NCI-H82 treated with DMSO at 0.1 percent for 48 hours (cell line): ENCODE data around the gene TMEM132D.

Experiments
- DNase-seq: peaks from one replicate; lab custom pipeline; 2025; ENCODE audit not compliant: unreplicated experiment; lab: John Stamatoyannopoulos, UW

TMEM132D gene

DNA sequence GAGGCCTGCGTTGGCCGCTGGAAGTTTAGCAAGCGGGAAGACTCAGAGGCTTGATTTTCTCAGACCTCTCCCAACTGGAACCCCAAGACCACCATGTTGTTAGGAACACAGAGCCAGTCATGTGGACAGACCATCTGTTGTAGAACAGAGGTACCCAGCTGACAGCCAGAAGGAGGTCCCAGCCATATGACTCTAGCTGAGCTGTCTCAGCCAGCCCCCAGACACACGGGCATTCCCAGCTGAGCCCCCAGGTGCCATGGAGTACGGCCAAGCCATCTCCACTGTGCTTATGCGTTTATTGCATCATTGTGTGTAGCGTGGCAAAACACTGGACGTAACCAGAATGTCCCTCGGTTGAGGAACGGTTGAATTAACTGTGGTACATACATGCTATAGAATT is 421.9 kb downstream of the TMEM132D start:
- no peak for DNase-seq

GRCh38 chr12:129470196-129470595 is 433.6 kb downstream of the TMEM132D start:
- no peak for DNase-seq

GRCh38 chr12:129467726-129468125 is 436.1 kb downstream of the TMEM132D start:
- DNase-seq = no peak

DNA sequence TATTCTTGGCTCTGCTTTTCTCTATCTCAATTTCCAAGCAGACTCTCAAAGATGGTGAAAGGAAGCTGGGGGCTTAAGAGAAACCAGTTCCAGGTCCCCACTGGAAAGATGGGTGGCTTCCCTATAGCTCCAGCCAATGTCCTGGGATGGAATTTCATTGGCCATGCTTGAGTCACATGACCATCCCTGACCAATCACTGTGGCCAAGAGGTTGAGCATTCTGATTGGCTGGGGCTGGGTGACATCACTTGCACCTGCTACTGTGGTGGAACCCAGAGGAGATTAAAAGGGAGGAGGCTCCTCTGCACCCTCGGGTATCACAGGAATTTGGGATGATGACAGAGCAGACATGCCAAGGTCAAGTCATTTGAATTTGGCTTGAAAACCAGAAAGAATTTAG is 436.5 kb downstream of the TMEM132D start:
- DNase-seq = no peak

DNA sequence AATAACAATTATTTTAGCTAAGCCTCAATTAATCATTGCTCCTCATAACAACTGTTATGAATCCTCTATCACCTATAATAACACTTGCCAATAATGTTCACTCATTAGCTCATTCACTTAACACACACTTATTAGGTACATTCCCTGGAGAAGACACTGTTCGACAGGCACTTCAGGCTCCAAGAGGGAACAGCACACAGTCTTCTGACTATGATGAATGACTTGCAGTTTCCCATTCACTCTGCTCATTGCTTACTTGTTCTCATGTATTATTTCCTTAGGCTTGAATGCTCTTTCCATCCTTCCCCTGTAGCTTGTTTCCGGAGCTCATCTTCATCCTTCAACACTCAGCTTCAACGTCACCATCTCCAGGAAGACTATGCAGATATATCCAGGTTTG is 437.3 kb downstream of the TMEM132D start:
- DNase-seq = no peak

DNA sequence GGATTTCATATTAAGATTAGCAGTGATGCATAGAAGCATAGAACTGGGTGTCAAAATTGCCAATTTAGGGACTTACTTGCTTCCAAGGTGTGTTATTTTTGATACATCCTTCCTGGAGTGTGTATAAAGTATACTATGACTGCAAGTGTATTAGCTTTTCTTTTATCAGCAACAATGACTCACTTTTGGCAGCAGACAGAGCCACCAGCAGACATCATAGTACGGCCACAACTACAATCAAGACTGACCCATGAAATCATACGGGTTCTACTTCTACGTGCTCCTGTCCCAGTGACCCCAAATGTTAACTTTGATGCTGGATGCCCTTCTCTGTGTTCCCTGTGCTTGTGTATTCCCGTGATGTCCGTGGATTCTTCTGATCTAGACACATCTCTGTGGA is 443.9 kb downstream of the TMEM132D start:
- DNase-seq = no peak

GRCh38 chr12:129446696-129447095 is 457.1 kb downstream of the TMEM132D start:
- no peak for DNase-seq

GRCh38 chr12:129440278-129440677 is 463.5 kb downstream of the TMEM132D start:
- no peak for DNase-seq

DNA sequence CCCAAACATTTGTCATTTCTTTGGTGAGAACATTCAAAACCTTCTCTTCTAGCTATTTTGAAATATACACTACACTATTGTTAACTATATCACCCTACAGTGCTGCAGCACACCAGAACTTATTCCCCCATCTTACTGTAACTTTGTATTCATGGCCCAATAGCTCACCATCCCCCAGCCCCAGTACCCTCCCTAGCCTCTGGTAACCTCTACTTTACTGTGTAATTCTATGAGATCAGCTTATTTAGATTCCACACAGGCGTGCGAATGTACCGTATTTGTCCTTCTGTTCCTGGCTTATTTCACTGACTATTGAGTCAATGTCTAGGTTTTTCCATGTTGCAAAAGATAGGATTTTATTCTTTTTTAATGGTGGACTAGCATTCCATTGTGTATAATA is 469.0 kb downstream of the TMEM132D start:
- DNase-seq = no peak

DNA sequence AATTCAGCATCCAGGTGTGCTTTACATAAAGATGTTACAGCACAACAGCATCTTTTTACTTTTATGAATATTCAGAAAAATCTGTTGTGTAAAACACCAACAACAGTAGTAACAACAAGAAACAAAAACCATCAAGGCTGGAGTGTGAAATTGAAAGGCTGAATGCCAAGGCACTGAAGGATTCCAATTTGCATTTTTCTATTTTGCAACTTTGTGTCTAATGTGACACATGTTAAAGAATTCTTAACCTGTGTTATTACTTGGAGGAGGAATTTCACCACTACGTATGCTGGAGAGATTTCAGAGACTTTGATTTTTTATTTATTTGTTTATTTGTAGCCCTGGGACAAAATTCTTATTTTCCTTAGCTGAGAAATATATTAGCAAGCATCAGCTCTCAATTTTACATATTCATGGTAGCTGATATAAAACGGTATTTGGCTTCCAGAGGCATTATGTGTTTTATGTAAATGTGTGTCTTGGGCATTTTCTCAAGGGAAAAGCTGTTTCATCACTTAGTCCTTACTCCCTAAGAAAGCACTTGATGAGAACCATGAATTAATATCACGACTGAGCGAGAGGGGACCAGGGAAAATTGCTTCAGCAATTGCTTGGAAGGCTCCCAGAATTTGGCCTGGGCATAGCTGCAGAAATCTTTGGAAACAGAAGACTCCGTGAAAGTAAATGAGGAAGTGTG is 475.4 kb downstream of the TMEM132D start:
- DNase-seq = no peak

DNA sequence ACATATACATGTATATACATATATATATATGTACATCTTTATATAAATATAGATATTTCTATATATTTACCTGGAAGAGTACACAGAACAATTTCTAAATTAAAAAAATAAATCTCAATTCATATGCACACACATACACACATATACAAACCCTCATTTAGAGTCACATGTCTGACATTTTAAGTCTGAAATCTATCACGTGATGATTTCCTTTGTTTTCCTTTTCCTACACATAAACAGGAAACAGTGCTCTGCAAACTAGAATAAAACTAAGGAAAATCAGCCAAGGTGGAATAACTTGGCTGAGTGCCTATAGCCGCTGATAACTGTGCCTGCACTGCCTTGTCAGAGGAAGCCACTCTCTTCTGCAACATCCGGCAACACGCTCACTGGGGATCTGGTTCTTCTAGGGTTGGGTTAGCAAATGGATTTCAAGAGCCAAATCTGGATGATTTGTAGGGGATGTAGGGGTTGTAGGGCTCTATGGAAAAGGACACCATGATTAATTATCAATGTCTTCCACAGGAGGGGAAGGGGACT is 480.7 kb downstream of the TMEM132D start:
- no peak for DNase-seq

- no peak for DNase-seq
Measured at GRCh38 chr12:129413295-129413694, 490.5 kb downstream of the TMEM132D start.

DNA sequence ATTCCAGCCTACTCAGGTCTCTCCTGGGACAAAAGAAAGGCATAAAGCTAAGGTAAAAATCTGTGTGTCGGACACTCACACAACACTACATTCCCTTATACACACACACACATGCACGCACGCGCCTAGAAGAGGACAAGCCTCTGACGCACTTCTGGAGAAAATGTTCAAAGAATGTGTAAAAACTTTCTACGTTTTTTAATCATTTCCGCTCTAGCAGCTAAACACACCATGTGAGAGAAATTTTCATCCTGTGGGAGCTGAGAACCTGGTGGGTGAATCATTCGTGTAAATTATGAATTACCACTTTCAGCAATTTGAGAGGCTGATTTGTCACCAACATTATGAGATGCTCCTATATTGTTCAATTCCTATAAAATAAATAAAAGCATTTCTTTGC is 494.5 kb downstream of the TMEM132D start:
- no peak for DNase-seq

DNA sequence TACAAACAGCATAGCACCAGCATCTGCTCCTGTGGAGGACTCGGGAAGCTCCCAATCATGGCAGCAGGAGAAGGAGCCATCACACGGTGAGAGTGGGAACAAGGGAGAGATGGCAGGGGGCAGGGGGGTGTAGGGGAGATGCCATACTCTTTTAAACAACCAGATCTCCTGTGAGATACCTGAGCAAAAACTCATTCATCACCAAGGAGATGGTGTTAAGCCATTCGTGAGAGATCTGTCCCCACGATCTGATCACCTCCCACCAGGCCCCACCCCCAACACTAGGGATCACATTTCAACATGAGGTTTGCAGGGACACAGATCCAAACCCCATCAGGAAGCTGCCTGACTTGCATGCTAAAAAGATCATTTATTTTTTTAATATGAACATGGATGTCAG is 499.3 kb downstream of the TMEM132D start:
- no peak for DNase-seq

DNA sequence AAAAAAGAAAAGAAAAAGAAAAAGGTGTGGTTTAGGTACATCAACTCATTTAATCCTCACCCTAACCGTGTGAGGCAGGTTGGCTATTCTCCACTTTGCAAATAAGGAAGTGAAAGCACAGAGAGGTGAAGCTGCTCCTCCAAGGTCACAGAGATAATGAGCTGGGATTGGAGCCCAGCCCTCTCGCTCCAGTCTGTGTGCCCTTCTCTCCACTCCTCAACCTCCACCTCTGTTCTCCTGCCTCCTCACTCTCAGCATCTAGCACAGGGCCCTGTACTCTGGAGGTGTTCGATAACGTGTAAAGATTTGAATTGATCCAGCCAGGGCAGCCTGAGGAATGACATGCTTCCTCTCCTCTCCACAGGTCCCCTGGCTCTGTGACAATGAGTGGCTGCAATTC is 502.3 kb downstream of the TMEM132D start:
- DNase-seq = no peak

DNA sequence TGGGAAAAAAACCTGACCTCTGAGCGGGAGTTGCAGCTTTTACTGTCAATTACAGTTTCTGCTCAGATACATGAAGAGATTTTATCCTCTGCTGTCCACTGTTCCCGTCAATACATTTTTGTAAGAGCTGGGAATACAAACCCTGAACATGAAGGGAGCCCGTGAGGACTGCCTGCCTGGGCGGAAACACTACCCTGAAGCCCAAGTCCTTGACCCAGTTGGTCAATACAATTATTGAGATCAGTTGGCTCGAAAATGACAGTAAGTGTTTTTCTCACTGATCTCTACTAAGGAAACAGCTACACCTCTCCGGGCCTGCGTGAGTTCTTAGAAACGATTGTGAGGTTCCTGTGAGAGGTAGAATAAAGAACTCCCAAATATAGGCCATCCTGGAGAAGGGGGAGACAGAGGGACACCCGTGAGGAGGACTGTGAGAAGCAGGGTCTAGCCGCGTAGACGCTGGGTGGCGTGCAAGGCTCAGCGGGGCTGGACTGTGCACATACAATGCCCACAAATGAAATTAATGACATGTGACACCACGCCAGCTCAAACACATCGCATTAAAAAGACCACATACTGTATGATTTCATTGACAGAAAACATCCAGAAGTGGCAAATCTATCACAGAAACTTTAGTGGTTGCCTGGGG is 509.5 kb downstream of the TMEM132D start:
- no peak for DNase-seq

DNA sequence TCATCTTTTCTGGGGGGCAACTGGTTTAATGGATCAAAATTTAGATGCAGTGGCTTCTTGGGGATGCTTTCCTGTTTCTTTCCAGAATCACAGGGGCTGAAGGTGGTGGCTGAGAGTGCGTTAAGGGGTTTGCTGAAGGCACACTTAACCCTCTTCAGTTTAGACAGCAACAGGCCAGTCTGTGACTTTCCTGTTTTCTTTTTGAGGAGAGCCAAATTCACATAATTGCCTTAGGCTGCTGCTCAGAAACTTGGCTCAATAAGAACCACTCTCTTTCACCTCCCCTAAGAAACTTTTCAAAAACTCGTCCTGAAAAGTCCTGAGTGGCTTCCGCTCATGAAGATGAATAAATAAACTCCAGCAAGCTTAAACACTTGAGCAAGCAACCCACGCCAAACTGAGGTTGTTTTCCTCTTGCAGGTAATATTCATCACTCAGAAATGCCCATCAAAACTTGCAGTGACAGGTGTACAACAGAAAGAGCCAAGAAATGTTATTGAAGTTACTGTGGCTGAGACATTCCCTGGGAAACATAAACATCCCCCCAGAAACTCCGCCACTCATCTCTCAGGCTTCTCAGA is 510.4 kb downstream of the TMEM132D start:
- DNase-seq = no peak

- no peak for DNase-seq
Measured at GRCh38 chr12:129385637-129385990, 518.2 kb downstream of the TMEM132D start.

GRCh38 chr12:129383956-129384355 is 519.9 kb downstream of the TMEM132D start:
- DNase-seq = no peak

DNA sequence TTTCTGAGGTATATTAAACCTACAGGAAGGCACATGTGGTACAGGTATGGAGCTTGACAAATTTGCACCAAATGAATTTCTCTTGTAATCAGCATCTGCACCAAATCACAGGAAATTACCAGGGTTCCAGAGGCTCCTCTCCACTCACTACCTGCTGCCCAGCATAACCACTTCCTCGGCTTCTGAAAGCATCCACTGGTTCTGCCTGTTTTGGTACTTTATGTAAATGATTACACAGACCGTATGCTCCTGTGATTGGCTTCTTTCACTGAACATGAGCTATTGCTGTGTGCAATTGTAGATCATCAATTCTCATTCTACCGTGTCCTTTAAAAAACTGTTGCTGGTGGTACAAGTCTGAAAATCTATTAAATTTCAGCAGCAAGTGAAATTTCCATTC is 522.1 kb downstream of the TMEM132D start:
- DNase-seq = no peak

- DNase-seq = no peak
Measured at GRCh38 chr12:129379076-129379804, 524.6 kb downstream of the TMEM132D start.

DNA sequence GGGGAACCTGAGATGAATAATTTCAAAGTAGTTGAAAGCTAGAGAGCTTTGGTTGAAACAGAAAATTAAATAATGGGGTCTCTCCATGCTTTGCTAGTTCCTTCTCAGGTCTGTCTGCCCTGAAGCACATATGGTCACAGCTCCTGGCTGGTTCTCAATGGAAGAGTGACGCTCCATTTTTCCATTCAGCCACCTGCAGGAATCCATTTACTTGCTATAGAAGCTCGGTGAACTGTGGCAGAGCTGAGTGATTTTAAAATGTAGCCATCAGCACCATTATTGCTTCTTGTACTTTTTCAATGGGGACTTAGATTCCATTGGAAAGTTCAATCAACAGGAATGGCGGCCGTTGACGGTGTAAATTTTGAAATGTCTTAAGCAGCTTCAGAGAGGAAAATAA is 525.3 kb downstream of the TMEM132D start:
- no peak for DNase-seq
